Bone marrow (tissue), 2 donors: Measurements from ENCODE around the gene POLR2I.
"Not testable (repeated sequence)": the region's sequence is repeated elsewhere in the genome, so short reads cannot be mapped to it uniquely, and the experiment has no call there.

ENCODE experiments used
- DNase-seq, 2 donors: peaks; one replicate each; lab custom pipeline; 2025; lab: John Stamatoyannopoulos, UW

Gene POLR2I

DNA sequence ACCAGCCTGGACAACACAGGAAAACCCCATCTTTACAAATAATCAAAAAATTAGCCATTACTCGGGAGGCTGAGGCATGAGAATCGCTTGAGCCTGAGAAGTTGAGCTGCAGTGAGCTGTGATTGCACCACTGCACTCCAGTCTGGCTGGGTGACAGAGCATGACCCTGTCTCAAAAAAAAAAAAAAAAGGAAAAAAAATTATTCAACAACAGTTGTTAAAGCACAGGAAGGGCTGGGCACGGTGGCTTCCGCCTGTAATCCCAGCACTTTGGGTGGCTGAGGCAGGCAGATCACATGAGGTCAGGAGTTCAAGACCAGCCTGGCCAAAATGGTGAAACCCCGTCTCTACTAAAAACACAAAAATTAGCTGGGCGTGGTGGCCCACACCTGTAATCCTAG is 16.5 kb upstream of the POLR2I start:
- not testable (repeated sequence) for DNase-seq

DNA sequence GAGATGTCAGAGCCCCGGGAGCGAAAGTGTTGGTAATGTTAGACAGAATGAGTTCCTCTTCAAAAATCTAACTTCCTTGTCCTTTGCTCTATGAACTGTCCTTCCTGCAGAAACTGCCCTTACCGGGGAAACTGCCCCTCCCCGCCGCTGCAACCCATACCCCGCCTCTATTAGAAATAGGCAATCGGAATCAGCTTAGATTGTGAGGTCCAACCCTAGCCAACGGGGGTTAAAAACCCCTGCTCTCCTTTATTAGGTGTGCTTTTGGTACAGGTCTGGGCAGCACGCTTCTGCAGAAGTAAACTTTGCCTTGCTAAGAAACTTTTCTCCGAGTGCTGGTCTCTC is 13.7 kb upstream of the POLR2I start:
- no peak for DNase-seq

DNA sequence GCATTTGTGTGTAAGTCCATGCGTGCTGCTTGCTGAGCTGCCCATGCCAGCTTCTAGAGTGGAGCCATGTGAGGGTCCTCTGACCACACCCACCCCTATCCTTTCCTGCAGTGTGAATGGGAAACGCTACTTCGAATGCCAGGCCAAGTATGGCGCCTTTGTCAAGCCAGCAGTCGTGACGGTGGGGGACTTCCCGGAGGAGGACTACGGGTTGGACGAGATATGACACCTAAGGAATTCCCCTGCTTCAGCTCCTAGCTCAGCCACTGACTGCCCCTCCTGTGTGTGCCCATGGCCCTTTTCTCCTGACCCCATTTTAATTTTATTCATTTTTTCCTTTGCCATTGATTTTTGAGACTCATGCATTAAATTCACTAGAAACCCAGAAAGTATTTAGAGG is 10.9 kb upstream of the POLR2I start:
- DNase-seq, result no peak

DNA sequence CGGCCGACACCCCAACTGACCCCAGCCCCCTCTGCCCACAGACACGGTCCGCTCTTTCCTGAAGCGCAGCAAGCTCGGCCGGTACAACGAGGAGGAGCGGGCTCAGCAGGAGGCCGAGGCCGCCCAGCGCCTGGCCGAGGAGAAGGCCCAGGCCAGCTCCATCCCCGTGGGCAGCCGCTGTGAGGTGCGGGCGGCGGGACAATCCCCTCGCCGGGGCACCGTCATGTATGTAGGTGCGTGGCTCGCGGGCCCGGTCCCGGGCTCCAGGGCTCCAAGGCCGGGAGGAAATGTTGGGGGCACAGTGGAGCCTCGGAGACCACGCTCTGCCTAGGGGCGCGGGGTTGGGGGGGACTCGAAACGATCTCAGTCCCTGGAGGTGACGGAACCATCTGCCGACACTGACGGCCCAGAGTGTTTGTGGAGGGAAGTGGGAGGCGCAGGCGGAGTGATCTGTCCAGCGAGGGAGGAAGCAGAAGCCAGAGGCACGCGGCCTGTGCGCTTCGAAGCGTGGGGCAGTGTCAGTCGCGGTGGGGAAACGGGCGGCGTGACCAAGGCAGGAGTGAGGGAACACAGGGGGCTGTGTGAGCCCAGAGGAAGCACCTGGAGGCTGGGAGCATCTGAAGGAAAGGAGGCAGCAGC is 6.9 kb upstream of the POLR2I start:
- DNase-seq, result no peak

DNA sequence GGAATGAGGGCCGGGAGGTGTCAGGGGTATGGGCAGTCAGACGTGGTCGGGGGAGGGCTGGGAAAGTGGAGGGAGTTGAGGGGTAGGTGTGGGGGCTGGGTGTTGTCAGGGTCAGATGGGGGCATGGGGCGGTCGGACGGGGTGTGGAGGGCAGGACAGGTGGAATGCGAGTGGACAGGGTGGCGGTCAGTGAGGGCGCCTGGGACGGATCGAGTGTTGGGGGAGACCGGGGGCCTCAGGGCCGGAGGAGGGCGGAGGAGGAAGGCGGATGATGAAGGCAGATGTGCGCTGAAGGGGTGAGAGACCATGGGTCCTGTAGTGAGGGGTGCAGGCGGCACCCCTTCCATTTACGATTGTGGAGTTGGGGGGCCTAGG is 6.3 kb upstream of the POLR2I start:
- DNase-seq, result no peak

DNA sequence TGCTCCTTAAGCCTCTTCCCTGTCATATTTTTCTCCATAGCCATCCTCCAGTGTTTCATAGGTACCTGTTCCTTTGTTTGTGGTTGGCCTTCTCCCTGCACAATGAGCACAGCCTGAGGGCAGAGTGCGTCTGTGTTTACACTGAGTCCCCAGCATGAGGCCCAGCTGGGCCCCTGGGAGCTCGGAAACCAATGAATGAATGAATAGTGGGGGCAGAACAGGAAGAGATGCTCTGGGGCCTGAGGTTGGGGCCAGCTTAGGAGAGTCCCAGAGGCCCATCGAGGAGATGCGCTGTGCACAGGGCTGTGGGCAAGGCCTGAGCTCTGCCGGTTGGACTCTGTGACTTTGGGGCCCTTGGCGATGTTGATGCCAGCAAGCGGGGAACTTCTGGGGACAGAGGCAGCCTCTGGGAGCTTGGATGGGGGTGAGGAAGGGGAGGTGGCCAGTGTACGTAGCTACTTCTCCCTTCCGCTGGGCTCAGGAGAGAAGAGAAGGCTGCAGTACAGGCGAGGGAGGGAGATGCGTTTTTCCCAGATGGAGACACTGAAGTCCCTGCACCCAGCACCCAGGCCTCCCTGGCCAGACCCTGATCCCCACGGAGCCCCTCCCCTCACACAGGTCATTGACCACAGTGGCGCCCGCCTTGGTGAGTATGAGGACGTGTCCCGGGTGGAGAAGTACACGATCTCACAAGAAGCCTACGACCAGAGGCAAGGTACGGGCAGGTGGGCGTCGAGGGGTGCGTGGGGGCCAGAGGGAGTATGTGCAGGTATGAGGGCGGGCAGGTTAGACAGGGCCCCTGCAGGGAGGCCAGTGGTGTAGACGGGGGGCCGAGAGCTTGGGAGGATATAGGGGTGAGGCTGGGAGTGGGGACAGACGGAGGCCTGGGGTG is 5.7 kb upstream of the POLR2I start:
- no peak for DNase-seq

DNA sequence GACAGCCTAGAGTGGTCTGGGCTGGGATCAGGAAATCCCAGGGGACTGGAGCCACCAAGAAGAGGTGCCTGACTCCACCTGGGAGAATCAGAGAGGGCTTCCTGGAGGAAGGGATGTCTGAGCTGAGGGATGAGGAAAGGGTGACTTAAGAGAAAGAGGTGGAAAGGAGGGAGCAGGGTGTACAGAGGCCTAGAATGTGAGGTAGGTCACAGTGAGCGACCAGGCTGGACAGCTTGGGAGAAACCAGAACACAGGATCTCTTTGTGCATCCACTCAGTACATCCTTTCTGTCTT is 1.6 kb upstream of the POLR2I start:
- DNase-seq, result no peak

DNA sequence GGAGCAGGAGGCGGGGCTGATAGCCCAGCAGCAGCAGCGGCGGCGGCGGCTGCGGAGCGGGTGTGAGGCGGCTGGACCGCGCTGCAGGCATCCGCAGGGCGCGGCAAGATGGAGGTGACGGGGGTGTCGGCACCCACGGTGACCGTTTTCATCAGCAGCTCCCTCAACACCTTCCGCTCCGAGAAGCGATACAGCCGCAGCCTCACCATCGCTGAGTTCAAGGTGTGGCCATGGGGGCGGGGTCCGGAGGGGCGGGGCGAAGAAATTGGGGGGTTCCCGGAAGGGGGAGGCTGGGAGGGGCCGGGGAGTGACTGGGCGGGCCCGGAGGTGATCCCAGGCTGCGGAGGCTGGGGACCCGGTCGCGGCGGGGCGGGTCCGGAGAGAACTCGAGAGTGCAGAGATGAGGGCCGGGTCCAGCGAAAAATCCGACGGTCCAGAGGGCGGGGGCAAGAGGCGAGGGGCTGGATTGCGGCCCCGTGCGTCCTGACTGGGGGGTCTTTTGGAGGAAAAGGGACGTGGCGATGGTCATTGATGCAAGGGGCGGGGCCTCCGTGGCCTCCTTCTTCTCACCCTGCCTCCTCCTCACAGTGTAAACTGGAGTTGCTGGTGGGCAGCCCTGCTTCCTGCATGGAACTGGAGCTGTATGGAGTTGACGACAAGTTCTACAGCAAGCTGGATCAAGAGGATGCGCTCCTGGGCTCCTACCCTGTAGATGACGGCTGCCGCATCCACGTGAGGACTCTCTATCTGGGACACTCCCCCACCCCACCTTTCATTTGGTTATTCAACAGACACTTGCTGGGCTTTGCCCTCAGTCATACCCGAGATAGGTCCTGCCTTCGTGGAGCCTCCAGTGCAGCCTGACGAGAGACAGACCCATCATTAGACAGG is 1.0 kb upstream of the POLR2I start, which contains the start of gene TBCB:
Gene TBCB, plus strand, starts transcription at position 16 of the 891 bp plus-strand sequence. Its CDS starts 93 bp downstream, at position 109.
- DNase-seq, result peak; percentile 81 to 98

DNA sequence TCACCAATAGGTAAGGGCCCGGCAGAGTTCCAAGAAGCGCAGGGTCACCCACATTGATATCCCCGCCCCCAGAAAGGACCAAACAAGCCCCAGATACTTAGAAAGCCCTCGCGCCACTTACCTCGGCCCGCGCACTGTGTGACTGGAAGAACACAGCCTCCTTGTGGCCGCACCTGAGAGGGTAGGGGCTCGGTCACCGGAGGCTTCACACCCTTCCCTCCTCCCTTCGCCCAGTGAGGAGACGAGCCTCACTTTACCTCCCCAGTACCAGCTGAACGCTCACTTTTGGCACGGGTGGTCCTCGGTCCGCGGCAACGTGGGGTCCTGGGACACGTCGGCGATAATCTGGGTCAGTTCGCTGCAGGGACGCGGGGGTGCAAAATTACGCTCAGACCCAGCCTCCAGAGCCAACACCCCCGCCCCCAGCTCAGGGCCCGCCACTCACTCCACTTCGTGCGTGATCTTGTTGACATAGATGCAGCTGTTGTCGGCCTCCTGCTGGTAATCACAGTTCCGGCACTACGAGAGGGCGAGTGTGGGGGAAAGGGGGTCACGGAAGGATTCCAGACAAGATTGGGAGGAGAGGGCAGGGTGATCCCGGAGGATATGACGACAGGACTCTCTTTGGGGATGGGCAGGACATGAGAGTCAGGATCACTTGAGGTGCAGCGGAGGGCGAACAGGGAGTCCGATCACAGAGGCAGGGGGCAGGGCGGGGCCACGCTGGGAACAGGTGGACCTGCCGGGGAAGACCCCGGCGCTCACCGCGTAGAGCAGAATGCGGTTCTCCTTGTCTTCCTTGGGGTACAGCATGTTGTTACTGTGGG is 568 bp downstream of the POLR2I start:
- DNase-seq, result no peak

DNA sequence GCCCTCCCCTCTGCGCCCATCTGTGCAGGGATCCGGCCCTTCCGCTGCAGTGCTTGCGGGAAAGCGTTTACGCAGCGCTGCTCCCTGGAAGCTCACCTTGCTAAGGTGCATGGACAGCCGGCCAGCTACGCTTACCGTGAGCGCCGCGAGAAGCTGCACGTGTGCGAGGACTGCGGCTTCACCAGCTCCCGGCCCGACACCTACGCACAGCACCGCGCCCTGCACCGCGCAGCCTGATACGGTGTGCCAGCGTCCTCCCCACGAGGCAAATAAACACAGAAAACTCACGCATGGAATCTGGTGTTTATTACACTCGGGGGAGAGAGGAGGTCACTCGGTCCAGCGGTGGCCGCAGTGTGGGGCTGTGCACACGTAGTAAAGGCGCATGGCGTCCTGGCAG is 1.2 kb downstream of the POLR2I start:
- DNase-seq, result no peak

DNA sequence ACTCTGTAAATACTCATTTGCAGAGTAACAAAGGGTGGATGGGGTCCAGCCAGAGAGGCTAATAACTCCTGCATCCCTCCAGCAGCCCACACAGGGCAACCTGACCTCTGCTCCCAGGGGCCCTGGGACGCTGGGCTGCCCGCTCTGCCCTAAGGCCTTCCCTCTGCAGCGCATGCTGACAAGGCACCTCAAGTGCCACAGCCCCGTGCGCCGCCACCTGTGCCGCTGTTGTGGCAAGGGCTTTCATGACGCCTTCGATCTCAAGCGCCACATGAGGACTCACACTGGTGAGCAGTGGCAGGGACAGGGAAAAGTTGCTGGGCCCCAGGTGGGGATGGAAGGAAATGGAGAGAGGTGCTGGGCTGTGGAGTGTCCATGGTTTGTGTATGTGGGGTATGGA is 2.0 kb downstream of the POLR2I start:
- DNase-seq, result no peak

DNA sequence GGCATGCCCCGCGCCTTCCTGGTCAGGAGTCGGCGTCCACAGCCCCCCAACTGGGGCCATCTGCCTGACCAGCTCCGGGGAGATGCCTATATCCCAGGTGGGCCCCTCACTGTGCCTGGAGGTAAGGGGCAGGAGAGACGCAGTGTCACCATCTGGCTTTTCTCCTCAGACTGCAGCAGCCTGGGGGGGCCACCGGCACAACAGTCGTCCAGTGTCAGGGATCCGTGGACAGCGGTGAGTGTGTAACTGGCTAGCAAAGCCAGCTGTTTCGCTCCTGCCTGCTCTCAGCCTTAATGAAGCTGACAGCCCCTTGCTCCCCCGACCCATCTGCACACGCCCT is 3.5 kb downstream of the POLR2I start:
- no peak for DNase-seq

DNA sequence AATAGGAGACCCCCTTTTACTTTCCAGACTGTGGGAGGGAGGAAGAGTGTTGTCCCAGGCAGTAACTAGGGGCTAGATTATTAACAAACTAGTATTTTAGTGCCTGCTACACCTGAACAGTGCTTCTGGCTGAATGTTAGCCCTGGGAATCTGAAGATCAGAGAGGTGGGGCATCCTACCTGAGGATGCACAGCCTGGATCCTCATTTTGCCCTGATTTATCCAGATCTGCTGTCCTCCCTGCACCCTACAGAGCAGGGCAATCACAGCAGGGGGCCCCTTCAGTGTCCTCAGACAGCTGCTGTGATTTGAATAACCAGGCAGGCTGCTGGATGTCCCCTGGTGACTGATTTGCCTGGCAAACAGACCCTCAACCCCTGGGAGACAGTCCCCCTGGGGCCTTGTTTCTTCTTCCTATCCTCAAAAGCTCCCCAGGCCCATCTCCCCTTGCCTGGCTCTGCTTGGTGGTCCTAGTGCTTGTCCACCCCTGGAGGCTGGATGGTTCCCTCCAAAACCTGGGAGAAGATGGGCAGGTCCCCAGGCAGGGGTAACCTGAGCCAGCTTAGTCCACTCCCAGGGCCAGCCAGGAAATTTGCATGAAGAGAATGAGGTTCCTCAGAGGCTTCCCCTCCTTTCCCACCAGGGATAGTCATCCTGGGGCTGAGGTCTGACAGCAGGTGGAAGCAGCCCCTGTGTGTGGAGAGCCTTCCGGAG is 4.0 kb downstream of the POLR2I start, which contains the start of gene OVOL3:
Gene OVOL3, plus strand, starts transcription at position 657 of the 713 bp plus-strand sequence. CDS start 60 bp downstream, outside the sequence.
- DNase-seq, result no peak

DNA sequence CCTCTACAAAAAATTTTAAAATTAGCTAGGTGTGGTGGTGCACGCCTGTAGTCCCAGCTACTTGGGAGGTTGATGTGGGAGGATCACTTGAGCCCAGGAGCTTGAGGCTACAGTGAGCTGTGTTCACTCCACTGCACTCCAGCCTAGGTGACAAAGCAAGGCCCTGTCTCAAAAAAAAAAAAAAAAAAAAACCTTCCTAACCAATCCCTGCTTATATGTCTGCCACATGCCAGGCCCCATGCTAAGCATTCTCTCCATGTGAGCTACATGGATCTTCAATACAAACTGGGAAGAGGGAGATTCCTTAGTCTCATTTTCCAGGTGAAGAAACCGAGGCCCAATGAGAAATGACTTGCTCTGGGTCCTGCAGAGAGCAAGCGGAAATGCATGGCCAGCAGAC is 6.0 kb downstream of the POLR2I start:
- no peak for DNase-seq

DNA sequence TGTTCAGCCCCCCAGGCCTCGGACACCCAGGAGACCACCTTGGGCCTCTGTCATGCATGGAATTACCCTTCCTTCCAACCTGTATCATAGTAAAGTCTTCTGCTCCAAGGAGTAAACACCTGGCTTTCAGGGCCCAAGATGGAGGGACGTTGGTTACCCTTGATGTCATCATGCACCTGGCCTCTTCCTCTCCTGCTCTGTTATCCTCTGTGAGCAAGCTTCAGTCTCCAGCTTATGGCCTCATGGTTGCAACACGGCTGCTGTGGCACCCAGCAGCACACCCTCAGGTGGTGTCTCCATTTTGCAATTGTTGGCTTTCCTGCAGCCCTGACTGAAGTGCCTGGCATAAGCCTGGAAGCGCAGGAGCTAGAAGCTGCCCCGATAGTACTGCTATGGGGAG is 7.7 kb downstream of the POLR2I start:
- DNase-seq, result no peak

DNA sequence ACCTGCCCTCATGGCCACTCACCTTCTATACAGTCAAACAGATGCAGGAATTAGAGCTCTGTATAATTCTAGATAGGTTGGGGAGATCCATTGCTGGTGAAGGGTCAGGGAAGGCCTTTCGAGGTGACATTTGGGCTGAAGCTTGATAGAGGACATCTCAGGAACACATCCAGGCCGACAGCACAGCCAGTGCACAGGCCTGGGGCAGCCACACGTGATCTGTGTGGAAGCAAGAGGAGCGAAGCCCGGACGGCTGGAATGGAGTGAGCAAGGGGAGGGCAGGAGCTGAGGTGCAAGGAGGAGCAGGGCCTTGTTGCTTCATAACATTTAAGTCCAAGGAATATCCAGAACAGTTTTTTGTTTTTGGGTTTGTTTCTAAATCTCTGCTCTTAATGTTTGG is 8.2 kb downstream of the POLR2I start:
- DNase-seq, result no peak

DNA sequence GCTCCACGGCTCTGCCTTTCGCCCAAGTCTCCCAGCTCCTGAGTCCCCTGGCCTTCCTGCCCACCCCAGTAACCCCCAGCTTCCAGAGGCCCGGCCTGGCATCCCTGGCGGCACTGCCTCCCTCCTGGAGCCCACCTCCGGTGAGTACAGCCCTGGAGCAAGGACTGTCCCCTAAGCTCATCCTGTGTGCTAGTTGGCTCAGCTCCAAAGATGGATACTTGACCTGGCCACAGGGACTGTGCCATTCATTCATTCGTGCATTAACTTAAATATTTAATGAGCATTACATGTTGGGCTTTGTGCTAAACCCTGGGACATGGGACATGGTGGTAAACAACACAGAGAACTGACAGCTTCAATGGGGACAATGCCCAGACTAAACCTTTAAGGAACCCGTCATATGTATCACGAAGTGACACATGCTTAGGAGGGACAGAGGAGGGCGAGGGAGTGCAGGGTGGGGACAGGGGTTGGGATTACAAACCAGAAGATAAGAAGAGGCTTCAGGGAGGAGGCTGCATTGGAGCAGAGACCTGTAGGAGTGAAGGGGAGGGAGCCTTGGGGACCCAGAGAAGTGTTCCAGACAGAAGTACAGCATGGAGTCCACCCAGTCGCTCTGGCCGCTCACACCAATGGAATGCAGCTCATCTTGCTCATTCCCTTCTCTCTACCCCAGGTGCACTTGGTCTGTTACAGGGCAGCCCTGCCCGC is 10.7 kb downstream of the POLR2I start:
- DNase-seq, result no peak

DNA sequence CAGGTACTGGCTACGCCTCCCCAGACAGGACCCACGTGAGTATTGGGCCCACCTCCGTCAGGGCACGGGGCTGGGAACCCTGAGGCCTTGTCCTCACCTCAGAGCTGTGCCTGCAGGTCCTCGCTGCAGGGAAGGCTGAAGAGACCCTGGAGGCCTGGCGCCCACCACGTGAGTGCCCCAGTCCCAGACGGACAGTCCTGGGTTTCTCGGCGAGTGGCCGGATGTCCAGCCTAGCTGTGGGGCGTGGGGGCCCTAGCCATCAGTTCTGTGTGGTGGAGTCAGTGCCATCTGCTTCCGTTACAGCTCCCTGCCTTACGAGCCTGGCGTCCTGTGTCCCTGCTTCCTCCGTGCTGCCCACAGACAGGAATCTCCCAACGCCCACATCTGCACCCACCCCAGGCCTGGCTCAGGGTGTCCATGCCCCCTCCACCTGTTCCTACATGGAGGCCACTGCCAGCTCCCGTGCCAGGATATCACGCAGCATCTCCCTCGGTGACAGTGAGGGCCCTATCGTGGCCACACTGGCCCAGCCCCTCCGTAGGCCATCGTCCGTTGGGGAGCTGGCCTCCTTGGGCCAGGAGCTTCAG is 11.5 kb downstream of the POLR2I start:
- DNase-seq, result no peak

DNA sequence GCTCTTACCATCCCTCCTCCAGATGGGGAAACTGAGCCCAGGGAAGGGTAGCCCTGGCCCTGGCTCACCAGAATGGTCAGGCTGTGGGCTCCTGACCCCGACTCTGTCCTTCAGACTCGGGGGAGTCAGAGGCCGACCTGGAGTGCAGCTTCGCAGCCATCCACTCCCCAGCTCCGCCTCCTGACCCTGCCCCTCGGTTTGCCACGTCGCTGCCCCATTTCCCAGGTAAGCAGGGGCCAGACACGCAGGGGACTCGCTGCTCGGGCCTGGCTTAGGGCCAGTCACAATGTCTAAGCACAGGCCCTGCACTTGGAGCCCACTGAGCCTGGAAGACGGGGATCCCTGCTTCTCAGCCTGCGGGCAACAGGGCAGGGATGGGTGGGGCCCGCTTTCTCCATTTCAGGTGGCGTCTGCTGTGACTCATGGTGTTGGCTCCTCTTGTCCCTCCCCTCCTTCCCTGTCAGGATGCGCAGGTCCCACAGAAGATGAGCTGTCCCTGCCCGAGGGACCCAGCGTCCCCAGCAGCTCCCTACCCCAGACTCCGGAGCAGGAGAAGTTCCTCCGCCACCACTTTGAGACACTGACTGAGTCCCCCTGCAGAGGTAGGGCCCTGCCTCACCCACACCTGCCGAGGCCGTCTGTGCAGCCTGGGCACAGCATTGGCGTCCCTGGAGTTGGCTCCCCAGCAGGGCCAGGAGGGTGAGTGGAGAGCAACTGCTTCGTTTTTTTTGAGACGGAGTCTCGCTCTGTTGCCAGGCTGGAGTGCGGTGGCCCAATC is 12.9 kb downstream of the POLR2I start:
- DNase-seq, result no peak
